ENCODE measurements around the gene UGT1A6.

UGT1A6 gene

DNA sequence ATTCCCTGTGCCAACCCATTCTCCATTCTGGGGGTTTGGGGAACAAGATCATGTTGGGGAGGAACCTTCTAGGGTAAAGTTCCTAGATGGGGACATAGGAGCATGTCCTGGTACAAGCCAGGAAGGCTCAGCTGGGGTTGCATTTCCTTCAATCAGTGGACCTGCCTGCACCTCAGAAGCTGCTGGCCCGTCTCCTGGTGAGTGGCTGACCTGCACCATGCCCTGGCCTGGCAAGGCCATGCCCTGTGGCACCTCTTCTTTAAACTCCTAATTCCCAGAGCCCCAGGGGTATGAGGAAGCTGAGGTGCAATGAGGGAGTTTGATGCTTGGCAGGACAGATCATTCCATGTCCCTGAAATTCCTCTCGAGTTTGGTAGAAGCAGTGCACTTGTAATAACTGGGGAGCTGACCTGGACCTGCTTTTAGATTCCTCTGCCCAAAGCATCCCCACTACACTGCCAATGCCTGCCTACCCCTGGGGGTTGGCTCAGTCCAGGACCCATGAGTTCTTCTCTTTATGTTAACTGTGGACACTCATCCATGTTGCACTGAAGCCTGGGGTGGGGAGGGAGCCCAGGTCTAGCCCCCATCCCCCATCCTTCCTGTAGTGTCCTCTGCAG is 110.7 kb downstream of the UGT1A6 start:
- DNase-seq: no peak

DNA sequence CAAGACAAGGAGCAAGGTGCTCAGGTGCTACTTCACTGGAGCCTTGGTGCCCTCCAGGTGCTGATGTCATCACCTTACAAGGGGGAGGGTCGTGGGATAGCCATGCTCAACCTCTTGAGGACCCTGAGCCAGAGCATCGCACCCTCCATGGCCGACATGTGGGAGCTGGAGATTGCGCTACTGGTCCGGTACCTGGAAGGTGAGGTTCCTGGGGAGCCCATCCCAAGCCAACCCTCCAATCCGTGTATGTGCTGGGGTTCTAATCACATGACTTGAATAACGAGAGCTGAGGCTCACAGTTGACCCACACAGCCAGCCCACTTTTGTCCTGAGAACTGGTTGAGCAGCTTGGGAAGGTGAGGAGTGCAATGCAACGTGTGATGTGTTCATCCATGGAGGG is 111.3 kb downstream of the UGT1A6 start:
- DNase-seq: no peak

DNA sequence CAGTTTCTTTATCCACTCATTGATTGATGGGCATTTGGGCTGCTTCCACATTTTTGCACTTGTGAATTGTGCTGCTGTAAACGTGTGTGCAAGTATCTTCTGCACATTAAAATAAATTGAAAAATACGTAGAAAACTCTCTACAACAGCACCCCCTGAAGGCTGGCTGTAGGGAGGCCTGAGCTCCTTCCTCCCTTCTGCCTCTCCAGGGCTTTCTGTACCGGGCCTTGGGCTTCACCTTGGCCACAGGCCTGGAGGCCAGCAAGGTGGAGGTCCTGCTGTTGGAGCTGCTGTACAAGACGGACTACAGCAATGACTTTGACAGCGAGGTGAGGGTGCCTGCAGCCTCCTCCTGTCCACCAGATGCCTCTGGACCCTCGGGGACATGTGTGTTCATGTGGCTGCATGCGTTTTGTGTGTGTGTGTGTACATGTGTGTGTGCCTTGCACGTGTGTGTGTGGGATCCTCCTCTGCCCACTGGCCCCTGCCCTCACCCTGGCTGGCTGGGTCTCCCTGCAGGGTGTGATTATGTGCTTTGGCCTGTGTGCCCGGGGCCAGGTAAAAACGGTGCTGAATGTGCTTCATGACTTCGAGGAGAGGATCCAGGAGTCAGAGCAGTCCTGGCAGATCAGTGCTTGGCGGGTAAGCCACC is 114.7 kb downstream of the UGT1A6 start:
- DNase-seq: no peak

DNA sequence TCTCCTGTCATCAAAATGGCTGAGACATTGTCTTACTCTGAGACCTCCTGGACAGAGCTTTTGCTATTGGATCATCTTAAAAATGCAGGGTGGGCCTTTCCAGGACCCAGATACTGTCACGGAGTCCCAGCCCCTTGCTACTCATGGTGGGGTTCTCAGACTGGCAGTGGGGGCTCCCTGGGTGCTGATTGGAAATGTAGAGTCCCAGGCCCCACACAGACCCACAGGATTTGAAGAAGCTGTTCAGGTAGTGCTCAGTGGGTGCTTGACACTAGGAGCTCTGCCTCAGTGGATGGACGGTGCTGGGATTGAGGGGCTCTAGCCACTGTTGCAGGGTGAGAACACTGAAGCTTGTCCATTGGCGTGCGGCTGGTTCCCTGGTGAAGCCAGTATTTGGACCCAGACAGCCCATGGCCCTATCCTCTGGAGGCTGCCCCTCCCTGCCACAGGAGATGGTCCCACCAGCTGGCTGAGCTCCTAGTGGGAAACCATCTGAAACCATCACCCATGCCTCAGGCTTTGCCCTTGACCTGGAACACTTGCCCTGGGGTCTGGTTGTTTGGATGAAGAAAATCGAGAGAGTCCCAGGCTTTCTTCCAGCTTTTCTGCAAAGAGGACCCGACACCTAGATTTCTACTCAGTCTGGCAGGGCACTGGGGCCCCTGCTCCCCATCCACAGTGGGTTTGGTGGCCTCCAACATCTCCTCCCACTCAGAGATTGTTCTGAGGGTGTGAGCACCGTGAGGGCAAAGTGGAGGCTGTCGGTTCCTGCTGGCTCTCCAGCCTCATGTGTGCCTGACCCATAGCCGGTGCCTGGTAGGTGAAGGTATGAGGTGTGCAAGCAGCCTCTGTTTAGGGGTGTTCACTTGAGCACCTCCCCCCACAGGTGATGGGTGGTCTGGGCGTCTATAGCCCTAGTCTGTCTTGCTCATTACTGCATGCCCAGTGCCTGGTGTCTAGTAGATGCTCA is 115.6 kb downstream of the UGT1A6 start:
- no peak for DNase-seq

DNA sequence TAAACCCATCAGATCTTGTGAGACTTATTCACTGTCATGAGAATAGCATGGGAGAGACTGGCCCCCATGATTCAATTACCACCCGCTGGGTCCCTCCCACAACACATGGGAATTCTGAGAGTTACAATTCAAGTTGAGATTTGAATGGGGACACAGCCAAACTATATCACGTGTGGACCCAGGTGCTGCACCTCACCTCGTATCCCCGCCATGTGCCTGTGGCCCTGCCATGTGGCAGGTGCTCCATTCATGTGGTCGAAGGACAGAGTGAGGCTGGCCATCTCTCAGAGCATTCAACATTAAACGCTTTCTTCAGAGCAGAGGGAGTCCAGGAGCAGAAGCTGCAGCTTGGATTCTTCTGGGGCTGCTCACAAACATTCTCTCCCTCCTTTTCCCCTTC is 117.7 kb downstream of the UGT1A6 start:
- no peak for DNase-seq

DNA sequence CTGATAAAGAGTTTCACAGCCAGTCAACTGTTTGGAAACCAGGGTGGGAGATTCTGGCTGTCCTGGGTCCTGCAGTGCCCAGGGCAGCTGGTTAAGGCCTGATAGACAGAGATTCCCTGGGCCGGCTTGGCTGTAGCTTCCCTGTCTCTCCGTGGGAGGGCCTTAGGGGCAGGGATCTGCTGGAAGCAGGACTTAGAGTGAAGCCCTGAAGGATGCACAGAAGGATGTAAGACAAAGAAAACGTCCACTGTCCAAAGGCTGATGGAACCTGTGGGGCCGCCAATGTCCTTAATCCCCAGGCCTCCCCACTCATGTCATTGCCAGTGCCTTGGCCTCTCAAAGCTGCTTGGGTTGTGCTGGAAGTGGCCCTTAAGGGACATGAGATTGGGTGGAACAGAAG is 118.4 kb downstream of the UGT1A6 start:
- no peak for DNase-seq

DNA sequence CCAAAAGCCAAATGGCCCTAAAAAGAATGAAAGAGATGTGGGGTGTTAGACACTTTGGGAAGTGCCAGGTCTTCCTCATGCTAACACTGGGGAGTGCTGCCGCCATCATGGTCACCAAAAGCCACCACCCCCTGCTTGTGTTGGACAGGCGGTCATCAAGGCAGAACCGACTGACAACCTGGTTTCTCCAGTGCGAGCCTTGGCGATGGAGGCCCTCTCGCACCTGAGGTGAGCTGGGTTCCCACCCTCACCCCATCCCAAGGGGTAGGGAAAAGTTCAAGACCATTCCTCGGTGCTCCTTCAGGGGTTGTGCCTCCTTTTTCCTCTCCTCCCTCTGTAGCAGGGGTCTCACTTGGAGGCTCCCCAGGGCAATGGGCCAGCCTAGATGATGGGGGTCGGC is 119.0 kb downstream of the UGT1A6 start:
- DNase-seq: no peak

DNA sequence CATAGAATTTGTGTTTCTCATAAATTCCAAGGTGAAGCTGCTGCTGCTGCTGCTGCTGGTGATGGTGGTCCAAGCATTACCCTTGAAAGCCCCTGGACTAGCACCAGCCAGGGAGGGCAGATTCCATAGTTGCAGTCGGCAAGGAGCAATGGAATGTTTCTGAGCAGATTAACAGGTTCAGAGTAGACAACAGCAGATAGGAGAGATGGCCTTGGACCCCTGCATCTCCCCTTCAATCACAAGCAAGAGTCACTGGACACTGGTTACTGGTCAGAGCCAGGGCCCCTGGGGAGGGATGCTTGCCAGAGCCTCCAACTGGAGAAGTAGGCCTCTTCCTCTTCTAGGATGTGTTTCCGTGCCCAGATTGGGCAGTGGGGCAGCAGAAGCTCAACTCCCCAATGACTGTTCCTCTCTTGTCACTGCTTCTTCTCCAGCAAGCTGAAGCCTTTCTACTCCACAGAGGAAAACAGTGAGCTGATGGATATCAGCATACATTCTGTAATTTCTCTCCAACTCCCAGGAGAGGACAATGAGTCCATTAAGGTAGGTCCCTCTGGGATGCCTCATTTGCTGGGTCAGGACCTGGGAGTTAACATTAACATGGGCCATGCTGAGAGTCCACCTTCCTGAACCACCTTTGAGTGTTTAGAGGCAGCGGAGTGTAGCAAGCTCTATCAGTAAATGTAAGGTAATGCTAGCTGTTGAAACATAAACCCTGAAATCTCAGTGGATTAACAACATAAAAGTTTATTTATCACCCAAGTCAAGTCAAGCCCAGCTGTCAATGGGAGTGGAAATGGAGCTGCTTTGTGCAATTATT is 120.8 kb downstream of the UGT1A6 start:
- no peak for DNase-seq

DNA sequence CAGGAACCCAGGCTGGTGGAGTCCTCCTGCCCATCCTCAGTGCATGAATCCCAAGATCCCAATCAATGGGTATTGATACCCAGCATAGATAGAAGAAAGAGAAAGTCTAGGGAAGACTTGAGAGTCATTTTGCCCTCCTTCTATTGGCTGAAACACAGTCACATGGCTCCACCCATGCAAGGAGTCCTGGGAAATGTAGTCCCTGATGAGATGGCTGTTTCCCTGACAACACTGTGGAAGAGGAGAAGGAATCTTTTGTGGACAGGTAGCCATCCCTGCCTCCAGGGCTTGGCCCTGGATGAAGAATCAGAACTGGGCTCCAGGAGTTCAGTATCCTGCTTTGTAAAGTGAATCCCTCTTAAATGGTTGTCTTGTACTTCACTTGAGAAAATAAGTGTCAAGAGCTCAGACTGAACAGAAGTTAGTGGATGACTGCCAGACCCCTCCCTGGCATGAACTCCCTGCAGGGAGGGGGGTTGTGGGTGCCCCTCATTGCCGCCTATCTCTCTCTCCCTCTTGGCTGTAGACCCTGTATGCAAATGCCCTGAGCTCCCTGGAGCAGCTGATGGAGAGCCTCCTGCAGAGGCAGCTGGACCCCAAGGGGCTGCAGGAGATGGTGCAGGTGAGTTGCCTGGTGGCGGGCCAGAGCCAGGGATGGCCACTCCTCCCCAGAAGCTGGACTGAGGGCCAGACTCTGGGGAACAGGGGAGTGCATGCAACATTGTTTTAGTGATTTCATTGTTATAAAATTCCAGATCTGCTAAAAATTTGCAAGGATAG is 121.6 kb downstream of the UGT1A6 start:
- no peak for DNase-seq

DNA sequence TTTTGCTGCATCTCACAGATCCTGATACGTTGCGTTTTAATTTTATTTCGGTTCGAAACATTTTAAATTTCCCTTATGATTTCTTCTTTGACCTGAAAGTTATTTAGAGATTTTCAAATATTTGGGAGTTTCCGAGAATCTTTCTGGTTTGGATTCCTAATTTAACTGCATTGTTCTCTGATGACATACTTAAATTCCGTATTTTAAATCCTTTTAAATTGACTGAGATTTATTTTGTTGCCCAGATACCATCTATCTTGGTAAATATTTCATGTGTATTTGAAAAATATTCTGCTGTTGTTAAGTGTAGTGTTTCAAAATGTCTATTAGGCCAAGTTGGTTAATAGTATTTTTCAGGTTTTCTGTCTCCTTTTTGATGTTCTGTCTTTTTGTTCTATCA is 123.2 kb downstream of the UGT1A6 start:
- no peak for DNase-seq

DNA sequence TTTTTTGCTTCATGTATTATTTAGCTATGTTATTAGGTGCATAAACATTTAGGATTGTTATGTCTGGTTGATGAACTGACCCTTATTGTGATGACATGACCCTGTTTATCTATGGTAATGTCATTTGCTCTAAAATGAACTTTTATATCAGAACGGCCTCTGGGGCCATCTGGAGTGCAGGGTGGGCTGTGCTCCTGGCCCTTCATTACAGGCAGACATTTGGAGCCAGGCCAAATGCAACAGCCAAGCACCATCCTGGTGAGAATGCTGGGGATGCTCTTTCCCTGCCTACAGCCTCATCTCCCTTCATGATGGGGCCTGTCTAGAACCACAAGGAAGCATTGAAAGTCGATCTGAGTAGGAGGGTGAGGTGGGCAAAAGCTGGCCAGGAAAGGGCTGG is 123.6 kb downstream of the UGT1A6 start:
- no peak for DNase-seq

DNA sequence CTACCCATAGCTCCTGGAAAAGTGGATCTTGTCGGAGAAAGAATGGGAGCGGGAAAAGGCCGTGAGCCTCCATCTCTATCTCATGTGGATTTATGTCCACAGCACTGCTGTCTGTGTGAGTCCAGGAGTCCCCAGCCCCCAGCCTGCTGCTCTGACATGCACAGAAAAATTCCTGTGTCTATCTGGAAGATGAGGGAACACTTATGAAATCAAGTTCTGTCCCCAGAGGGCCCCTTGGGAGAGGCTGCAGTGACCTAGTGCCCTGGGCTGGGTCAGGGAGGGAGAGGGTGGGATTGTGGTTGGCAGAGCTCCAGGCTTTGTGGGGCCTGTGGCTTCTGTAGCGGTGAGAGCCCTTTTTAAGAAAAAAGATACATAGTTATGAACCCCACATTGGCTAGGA is 124.1 kb downstream of the UGT1A6 start:
- no peak for DNase-seq

DNA sequence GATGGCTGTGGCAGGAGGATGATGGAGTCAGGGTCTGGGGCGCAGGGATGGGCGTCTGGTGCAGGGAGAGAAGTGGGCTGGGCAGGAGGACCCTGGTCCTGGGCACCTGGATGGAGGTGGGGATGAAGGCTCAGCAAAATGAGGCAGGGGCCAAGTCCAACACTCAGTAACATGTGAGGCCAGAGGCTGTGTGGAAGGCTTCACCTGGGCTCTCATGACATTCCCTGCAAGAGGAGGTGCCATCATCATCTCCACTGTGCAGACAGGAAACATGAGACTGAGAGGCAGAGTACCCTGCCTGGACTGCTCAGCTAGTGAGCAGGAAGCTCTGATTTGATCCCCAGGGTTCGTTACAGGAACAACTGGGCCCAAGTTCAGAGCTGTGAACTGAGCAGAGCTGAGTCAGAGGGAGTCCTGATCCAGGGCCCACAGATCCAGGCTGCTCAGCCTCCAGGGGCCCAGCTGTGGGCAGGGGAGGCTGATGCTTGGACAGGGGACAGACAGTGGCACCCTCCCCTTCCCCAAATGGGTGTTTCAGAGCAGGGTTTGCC is 124.7 kb downstream of the UGT1A6 start:
- no peak for DNase-seq

DNA sequence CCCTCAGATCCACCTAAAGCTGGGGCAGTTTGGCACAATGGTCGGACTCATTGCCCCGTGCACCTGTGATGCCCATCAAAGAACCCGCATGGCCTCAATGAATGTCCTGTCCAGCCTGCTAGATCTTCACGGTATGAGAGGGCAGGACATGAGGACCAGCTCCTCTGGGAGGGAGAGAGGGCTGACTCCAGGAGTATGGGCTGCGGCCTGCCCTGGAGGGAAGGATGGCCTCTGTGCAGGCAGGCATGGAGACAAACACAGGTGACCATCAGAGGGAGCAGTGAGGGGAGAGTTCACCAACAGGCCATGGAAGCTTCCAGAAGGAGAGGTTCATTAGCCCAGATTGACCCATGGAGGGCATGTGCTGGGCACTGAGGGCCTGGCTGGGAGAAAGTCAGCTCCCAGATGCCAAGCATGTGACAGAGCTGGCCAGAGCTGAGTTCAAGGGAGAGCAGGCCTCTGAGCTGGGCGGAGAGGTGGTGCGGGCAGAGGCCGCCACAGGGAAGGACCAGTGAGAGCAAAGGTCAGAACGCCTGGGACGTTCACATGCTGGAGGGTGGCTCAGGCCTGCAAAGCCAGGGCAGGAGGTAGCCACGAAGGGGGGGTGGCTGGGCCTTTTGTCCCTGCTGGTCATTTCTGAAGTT is 125.4 kb downstream of the UGT1A6 start:
- DNase-seq: no peak

DNA sequence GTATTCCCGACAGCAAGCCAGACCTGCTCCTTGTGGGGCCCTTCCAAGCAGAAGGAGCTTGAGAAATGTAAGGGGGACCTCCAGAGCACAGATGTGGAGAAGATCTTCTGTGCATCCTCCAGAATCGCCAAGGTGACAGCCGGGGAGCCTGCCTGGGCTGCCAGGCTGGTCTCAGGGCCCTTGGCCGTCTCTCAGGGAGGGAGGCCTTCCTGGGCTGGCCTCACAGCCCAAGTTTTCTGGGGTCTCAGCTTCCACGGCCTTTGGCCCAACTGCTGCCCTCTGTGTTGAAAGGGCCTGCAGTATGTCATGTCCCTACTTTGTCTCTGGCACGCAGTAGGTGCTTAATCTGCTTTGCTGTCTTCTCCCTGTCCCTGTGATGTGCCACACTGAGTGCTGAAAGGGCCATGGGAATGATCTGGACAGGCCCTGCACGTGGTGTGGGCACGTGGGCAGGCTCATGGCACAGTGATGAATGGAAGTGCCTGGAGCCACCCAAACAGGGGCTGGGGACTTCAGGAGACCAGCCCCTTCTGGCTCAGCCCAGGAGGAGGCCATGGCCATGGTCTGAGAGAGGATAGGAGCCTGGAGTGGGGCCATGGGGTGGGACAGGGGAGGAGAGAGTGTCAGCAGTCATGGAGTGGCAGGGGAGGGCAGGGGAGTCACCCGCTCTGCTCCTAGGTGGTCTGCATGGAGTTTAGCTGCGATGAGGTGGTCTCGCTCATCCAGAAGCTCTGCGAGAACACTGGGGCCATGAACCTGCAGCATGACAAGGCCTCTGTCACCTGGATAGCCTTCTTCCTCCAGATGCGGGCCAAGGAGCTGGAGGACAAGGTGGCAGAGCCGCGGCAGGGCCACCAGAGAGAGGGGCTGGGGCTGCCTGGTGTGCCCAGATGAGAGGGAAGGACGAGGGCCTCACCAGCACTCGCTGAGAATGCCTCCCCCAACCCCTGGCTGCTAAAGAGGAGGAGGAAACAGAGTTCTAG is 126.2 kb downstream of the UGT1A6 start:
- no peak for DNase-seq

DNA sequence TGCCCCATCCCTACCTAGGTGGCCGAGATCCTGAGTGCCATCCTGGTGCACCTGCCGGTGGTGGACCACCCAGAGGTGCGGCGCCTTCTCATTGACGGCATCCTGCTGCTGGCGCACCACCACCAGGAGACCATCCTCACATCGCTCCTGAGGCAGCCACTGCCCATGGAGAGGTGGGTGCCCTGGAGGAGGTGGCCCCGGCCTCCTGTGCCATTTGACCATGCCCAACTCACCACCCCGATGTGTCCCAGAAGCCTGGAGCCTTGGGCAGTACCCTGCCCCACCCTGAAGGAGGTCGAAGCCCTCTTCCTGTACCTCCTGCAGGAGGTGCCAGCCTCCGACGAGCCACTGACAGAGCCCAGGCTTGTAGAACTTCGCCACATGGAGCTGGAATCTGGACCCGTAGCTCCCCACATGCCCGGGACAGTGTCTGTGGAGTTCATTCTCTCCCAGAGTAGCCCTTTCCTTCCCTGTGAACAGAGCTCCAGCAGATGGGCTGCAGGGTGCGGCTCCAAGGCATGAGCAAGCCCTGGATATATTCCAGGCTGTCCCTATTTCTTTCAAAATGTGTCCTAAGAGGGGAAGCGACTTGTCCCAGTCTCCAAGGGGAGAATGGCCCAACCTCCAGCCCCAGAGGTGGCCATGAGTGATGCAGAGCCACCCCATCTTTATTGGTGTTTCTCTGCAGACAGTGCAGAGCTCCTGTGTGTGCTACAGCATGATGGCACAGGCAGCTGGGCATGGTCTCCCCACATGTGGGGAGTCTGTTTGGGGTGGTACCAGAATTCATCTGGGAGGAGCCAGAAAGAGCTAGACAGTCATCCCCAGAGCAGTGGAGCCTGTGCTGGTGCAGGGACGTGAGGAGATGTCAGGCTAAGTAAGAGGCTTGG is 127.4 kb downstream of the UGT1A6 start:
- no peak for DNase-seq

DNA sequence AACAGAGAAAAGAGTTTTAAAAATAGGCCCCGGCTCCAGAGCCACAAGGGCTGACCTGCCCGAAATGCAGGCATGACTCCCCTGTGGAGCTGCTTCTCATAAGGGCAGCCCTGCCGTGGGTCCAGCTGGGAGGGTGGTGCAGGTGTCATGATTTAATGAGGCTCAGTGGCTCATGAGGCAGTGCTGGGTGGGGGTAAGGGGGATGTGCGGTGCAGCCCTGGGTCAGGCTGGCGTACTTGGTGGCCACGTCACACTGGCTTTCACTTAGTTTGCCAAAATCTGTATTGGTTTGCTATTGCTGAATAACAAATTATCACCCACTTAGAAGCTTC is 128.1 kb downstream of the UGT1A6 start:
- no peak for DNase-seq

DNA sequence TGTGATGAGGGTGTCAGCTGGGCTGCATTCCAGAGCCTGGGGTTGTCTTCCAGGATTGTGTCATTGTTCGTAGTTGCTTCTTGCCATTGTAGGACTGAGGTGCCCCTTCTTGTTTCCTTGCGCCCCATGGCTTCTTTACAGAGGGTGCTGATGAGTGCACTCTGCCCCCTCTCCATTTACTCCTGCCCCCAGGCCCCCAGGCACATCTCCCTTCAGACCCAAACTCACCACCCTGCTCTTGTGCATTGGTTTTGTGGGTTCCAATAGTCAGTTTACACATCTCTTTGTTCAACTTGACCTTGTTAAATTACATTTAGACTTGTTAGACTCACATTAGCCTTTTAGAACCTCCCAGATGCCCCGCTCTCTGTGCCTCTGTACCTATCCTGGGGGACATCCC is 128.5 kb downstream of the UGT1A6 start:
- DNase-seq: no peak

DNA sequence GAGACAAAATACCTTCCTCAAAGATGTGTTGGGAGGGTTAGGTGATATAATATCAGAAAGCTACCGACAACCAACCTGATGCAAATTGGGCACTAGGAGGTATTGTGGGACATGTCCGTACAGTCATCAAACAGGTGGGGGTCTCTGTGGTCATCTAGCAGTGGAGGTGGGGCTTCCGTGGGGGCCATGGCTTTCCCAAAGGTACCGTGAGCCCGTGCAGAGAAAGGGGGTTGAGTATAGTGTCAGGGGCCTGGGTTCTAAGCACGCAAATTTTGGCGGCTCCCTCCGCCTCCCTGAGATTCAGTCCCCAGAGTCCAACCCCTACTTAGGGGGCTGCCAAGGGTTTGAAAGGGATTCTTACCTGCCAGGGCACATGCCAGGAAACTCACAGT is 129.0 kb downstream of the UGT1A6 start:
- DNase-seq: no peak

Data from GOT3 (cell line).